ENCODE results near the gene APOE. TPM values are rescaled to one million over a fixed set of nuclear protein-coding genes. Genes with fewer than 3 reads are reported as not detected.
"Not testable (repeated sequence)": the region's sequence is repeated elsewhere in the genome, so short reads cannot be mapped to it uniquely, and the experiment has no call there.

The APOE gene
- total and polyA plus RNA-seq, 2 experiments from 2014 or later, result 1,133 to 1,438 TPM

DNA sequence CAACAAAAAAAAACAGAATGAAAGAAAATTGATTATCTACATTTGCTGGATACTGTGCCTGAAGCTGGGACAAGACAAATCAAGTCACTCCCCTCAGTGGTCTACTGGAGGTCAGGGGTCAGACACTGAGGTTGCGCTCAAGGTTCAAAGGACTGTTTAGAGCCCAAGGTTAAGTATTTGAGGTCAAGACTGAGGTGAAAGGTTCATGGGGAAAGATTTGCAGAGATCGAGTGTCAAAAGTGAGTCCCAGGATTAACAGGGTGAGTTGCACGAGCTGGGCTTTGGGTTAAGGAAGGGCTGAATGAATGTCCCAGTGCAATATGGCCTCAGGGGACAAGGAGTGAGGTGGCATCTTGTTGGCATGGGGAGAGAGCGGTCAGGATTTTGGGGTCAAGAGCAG lies 17.9 kb upstream of the APOE start:
- Histone ChIP-seq H3K27me3 (ENCODE audit: insufficient read depth) (no peaks in the 10 kb centered on the region), H2AFZ (no peak overlapping the region), H3K79me2 (replicated peaks; ENCODE audit: insufficient read depth) (peaks cover 14% of the 10 kb centered on the region), H3K4me2 (no peak overlapping the region), H4K20me1 (replicated peaks; ENCODE audit: insufficient read depth) (peaks cover 14% of the 10 kb centered on the region), H3F3A (replicated peaks; ENCODE audit: low read depth) (peaks cover 26% of the 10 kb centered on the region), H3K9me2 (ENCODE audit: insufficient read depth) (no peaks in the 10 kb centered on the region), H3K27ac (ENCODE audit: low read depth) (no peak overlapping the region), H3K36me3 (ENCODE audit: insufficient read depth) (peaks cover 18% of the 10 kb centered on the region), H3K4me1 (ENCODE audit: insufficient read depth) (peaks cover 11% of the 10 kb centered on the region; the same call in 1 of the 2 replicates), H3K4me3 (no peak overlapping the region)
- H3K27ac Mint-ChIP-seq, result no peak overlapping the region
- peaks cover 3% of the 10 kb centered on the region; the same call in 1 of the 3 replicates for H3K9me3 Mint-ChIP-seq
- peaks cover 22% of the 10 kb centered on the region for H3K4me1 Mint-ChIP-seq
- DNase-seq (ENCODE audit: low spot score), result no peak
- peaks cover 18% of the 10 kb centered on the region for H3K27me3 Mint-ChIP-seq (ENCODE audit: insufficient read depth, low read depth, poor library complexity)
- H3K4me3 Mint-ChIP-seq, result no peak overlapping the region
- TF ChIP-seq JUNB (IDR thresholded peaks at IDR 0.05; ENCODE audit: unreplicated experiment), result no peak
- TF ChIP-seq POLR2AphosphoS5 (IDR thresholded peaks at IDR 0.05; ENCODE audit: low read depth), result no peak
- H3K36me3 Mint-ChIP-seq (ENCODE audit: low read depth), result peaks cover 61% of the 10 kb centered on the region
- no peak for ATAC-seq

DNA sequence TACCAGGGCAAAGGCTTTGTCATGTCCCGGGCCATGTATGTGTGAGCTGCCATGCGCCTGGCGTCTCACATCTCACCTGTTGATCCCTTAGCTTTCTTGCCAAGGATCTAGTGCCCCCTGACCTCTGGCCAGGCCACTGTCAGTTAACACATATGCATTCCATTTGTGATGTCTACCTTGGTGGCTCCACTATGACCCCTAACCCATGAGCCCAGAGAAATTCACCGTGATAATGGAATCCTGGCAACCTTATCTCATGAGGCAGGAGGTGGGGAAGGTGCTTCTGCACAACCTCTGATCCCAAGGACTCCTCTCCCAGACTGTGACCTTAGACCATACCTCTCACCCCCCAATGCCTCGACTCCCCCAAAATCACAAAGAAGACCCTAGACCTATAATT lies 17.3 kb upstream of the APOE start:
- peaks cover 30% of the 10 kb centered on the region for H3F3A ChIP-seq (replicated peaks; ENCODE audit: low read depth)
- not testable (repeated sequence) for H3K27ac Mint-ChIP-seq; DNase-seq (ENCODE audit: low spot score); H3K4me2 ChIP-seq; H3K27me3 ChIP-seq (ENCODE audit: insufficient read depth); H3K4me3 Mint-ChIP-seq; H3K4me3 ChIP-seq; ATAC-seq; H3K9me3 Mint-ChIP-seq; H2AFZ ChIP-seq; H3K9me2 ChIP-seq (ENCODE audit: insufficient read depth); H3K4me1 ChIP-seq (ENCODE audit: insufficient read depth); H3K27ac ChIP-seq (ENCODE audit: low read depth)
- H3K36me3 ChIP-seq (ENCODE audit: insufficient read depth), result peaks cover 25% of the 10 kb centered on the region
- Mint-ChIP-seq H3K4me1 (peaks cover 22% of the 10 kb centered on the region), H3K27me3 (ENCODE audit: insufficient read depth, low read depth, poor library complexity) (peaks cover 22% of the 10 kb centered on the region), H3K36me3 (ENCODE audit: low read depth) (peaks cover 65% of the 10 kb centered on the region)
- peaks cover 20% of the 10 kb centered on the region for H3K79me2 ChIP-seq (replicated peaks; ENCODE audit: insufficient read depth)
- peaks cover 18% of the 10 kb centered on the region for H4K20me1 ChIP-seq (replicated peaks; ENCODE audit: insufficient read depth)

DNA sequence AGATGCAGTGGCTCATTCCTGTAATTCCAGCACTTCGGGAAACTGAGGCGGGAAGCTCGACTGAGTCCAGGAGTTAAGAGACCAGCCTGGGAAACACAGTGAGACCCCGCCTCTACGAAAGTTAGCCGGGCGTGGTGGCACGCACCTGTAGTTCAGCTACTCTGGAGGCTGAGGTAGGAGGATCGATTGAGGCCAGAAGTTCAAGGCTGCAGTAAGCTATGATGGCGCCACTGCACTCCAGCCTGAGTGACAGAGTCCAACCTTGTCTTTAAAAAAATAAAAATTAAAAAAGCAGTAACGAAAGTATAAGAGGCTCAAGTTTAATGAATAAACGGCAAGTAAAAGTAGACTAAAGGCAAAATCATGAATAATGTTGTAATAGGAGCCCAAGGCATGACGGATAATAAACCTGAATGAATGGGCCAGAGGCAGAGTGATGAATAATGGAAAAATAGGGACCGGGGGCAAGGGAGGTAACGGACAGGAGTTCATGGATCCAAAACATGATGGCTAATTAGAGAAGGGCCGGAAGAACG lies 15.7 kb upstream of the APOE start:
- H3K27ac ChIP-seq (ENCODE audit: low read depth), result peak overlapping the region; percentile 83
- H3K9me2 ChIP-seq (ENCODE audit: insufficient read depth), result no peaks in the 10 kb centered on the region
- H3K79me2 ChIP-seq (replicated peaks; ENCODE audit: insufficient read depth), result peaks cover 33% of the 10 kb centered on the region
- peaks cover 34% of the 10 kb centered on the region for H3K36me3 ChIP-seq (ENCODE audit: insufficient read depth)
- H3F3A ChIP-seq (replicated peaks; ENCODE audit: low read depth), result peaks cover 27% of the 10 kb centered on the region
- no peak for TF ChIP-seq POLR2AphosphoS5 (IDR thresholded peaks at IDR 0.05; ENCODE audit: low read depth)
- no peak for TF ChIP-seq ZNF331 (CRISPR knock-in tag; IDR thresholded peaks at IDR 0.05; ENCODE audit: low read depth)
- TF ChIP-seq, protein P1, sequence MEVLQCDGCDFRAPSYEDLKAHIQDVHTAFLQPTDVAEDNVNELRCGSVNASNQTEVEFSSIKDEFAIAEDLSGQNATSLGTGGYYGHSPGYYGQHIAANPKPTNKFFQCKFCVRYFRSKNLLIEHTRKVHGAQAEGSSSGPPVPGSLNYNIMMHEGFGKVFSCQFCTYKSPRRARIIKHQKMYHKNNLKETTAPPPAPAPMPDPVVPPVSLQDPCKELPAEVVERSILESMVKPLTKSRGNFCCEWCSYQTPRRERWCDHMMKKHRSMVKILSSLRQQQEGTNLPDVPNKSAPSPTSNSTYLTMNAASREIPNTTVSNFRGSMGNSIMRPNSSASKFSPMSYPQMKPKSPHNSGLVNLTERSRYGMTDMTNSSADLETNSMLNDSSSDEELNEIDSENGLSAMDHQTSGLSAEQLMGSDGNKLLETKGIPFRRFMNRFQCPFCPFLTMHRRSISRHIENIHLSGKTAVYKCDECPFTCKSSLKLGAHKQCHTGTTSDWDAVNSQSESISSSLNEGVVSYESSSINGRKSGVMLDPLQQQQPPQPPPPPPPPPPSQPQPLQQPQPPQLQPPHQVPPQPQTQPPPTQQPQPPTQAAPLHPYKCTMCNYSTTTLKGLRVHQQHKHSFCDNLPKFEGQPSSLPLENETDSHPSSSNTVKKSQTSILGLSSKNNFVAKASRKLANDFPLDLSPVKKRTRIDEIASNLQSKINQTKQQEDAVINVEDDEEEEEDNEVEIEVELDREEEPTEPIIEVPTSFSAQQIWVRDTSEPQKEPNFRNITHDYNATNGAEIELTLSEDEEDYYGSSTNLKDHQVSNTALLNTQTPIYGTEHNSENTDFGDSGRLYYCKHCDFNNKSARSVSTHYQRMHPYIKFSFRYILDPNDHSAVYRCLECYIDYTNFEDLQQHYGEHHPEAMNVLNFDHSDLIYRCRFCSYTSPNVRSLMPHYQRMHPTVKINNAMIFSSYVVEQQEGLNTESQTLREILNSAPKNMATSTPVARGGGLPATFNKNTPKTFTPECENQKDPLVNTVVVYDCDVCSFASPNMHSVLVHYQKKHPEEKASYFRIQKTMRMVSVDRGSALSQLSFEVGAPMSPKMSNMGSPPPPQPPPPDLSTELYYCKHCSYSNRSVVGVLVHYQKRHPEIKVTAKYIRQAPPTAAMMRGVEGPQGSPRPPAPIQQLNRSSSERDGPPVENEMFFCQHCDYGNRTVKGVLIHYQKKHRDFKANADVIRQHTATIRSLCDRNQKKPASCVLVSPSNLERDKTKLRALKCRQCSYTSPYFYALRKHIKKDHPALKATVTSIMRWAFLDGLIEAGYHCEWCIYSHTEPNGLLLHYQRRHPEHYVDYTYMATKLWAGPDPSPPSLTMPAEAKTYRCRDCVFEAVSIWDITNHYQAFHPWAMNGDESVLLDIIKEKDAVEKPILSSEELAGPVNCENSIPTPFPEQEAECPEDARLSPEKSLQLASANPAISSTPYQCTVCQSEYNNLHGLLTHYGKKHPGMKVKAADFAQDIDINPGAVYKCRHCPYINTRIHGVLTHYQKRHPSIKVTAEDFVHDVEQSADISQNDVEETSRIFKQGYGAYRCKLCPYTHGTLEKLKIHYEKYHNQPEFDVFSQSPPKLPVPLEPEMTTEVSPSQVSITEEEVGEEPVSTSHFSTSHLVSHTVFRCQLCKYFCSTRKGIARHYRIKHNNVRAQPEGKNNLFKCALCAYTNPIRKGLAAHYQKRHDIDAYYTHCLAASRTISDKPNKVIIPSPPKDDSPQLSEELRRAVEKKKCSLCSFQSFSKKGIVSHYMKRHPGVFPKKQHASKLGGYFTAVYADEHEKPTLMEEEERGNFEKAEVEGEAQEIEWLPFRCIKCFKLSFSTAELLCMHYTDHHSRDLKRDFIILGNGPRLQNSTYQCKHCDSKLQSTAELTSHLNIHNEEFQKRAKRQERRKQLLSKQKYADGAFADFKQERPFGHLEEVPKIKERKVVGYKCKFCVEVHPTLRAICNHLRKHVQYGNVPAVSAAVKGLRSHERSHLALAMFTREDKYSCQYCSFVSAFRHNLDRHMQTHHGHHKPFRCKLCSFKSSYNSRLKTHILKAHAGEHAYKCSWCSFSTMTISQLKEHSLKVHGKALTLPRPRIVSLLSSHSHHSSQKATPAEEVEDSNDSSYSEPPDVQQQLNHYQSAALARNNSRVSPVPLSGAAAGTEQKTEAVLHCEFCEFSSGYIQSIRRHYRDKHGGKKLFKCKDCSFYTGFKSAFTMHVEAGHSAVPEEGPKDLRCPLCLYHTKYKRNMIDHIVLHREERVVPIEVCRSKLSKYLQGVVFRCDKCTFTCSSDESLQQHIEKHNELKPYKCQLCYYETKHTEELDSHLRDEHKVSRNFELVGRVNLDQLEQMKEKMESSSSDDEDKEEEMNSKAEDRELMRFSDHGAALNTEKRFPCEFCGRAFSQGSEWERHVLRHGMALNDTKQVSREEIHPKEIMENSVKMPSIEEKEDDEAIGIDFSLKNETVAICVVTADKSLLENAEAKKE (CRISPR knock-in tag; IDR thresholded peaks at IDR 0.05), result no peak
- TF ChIP-seq, protein P2, sequence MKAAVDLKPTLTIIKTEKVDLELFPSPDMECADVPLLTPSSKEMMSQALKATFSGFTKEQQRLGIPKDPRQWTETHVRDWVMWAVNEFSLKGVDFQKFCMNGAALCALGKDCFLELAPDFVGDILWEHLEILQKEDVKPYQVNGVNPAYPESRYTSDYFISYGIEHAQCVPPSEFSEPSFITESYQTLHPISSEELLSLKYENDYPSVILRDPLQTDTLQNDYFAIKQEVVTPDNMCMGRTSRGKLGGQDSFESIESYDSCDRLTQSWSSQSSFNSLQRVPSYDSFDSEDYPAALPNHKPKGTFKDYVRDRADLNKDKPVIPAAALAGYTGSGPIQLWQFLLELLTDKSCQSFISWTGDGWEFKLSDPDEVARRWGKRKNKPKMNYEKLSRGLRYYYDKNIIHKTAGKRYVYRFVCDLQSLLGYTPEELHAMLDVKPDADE (IDR thresholded peaks at IDR 0.05), result no peak
- no peak for TF ChIP-seq STAT1 (IDR thresholded peaks at IDR 0.05; ENCODE audit: unreplicated experiment)
- no peak for TF ChIP-seq EZH2 (IDR thresholded peaks at IDR 0.05; ENCODE audit: low read depth, unreplicated experiment)
- Mint-ChIP-seq H3K4me3 (peak overlapping the region; percentile 76), H3K27me3 (ENCODE audit: insufficient read depth, low read depth, poor library complexity) (peaks cover 20% of the 10 kb centered on the region), H3K4me1 (peaks cover 22% of the 10 kb centered on the region), H3K27ac (peak overlapping the region; percentile 96), H3K36me3 (ENCODE audit: low read depth) (peaks cover 70% of the 10 kb centered on the region), H3K9me3 (peaks cover 3% of the 10 kb centered on the region; the same call in 2 of the 3 replicates)
- peaks cover 30% of the 10 kb centered on the region for H4K20me1 ChIP-seq (replicated peaks; ENCODE audit: insufficient read depth)
- H3K4me2 ChIP-seq, result peak overlapping the region; percentile 67
- H3K4me3 ChIP-seq, result peak overlapping the region; percentile 46
- no peak overlapping the region for H2AFZ ChIP-seq
- H3K4me1 ChIP-seq (ENCODE audit: insufficient read depth), result peaks cover 9% of the 10 kb centered on the region; the same call in 1 of the 2 replicates
- ATAC-seq, result no peak
- no peaks in the 10 kb centered on the region for H3K27me3 ChIP-seq (ENCODE audit: insufficient read depth)
- no peak for DNase-seq (ENCODE audit: low spot score)

Data from GM23338 (cell line).